Loucy (cell line): ENCODE measurements around the gene GXYLT2.
A peak's percentile ranks its signal among the peaks of the same experiment; 100 is the strongest.

ENCODE experiments used
- H2AFZ ChIP-seq: fragments of 200-600 bp; sonication (generic); 2 replicates; pipeline ENCODE4 v1.6.0; 2016; ENCODE audit warnings: antibody characterized with exemption, mild to moderate bottlenecking, low read length, moderate library complexity
- H3F3A ChIP-seq: fragments of 200-600 bp; 2 replicates; pipeline ENCODE4 v1.6.0; 2016; ENCODE audit warnings: antibody characterized with exemption, low read depth, mild to moderate bottlenecking
- H3K27me3 ChIP-seq: fragments of 200-600 bp; sonication (generic); 2 replicates; pipeline ENCODE4 v1.6.1; 2014; ENCODE audit warnings: low read length, mild to moderate bottlenecking; ENCODE audit not compliant: insufficient read depth, poor library complexity, severe bottlenecking
- H3K36me3 ChIP-seq: fragments of 200-600 bp; sonication (generic); 2 replicates; pipeline ENCODE4 v1.6.1; 2016; ENCODE audit warnings: low read length; ENCODE audit not compliant: insufficient read depth
- H3K4me1 ChIP-seq: fragments of 200-600 bp; sonication (generic); 2 replicates; pipeline ENCODE4 v1.5.1; 2014; ENCODE audit warnings: low read length, mild to moderate bottlenecking; ENCODE audit not compliant: insufficient read depth, poor library complexity, severe bottlenecking
- H3K4me2 ChIP-seq: fragments of 200-600 bp; sonication (generic); 2 replicates; pipeline ENCODE4 v1.6.0; 2014; ENCODE audit warnings: antibody characterized with exemption, low read length, low read depth, mild to moderate bottlenecking; ENCODE audit not compliant: poor library complexity, severe bottlenecking
- H3K4me3 ChIP-seq: fragments of 200-600 bp; sonication (generic); 2 replicates; pipeline ENCODE4 v1.5.1; 2014; ENCODE audit warnings: low read length, mild to moderate bottlenecking, mixed read lengths; ENCODE audit not compliant: poor library complexity, severe bottlenecking
- H3K79me2 ChIP-seq: fragments of 200-600 bp; sonication (generic); 2 replicates; pipeline ENCODE4 v1.6.1; 2014; ENCODE audit warnings: low read length; ENCODE audit not compliant: insufficient read depth
- H3K9ac ChIP-seq: fragments of 200-600 bp; sonication (generic); 2 replicates; pipeline ENCODE4 v1.6.0; 2014; ENCODE audit warnings: mild to moderate bottlenecking, low read depth, low read length, moderate library complexity; ENCODE audit not compliant: poor library complexity, severe bottlenecking
- H3K9me2 ChIP-seq: fragments of 200-600 bp; sonication (generic); replicated peaks from 2 replicates; pipeline ENCODE4 v1.6.1; 2016; ENCODE audit warnings: low read depth, low read length, mixed read lengths
- H3K9me3 ChIP-seq: fragments of 200-600 bp; sonication (generic); 2 replicates; pipeline ENCODE4 v1.6.1; 2014; ENCODE audit warnings: mild to moderate bottlenecking, antibody characterized with exemption, low read length, low read depth; ENCODE audit not compliant: insufficient read depth
- H4K20me1 ChIP-seq: fragments of 200-600 bp; sonication (generic); 2 replicates; pipeline ENCODE4 v1.6.0; 2014; ENCODE audit warnings: antibody characterized with exemption, low read length, mild to moderate bottlenecking; ENCODE audit not compliant: insufficient read depth, poor library complexity, severe bottlenecking
- CTCF ChIP-seq: fragments of 200-600 bp; sonication (generic); conservative IDR thresholded peaks from 2 replicates; pipeline ENCODE4 v1.5.1; 2014; ENCODE audit warnings: mild to moderate bottlenecking, antibody characterized with exemption, low read length
- EZH2phosphoT487 ChIP-seq: fragments of 200-600 bp; IDR thresholded peaks from 2 replicates; pipeline ENCODE4 v1.6.1; 2018; ENCODE audit warnings: antibody characterized with exemption, mild to moderate bottlenecking, moderate library complexity, borderline replicate concordance

GXYLT2 gene

GRCh38 chr3:72887705-72888545, at the start of gene GXYLT2:
TSS of gene GXYLT2 (plus strand) at chr3:72888046. CDS start at chr3:72888234, 188 bp downstream.
- Histone ChIP-seq H3K9me3 (no peaks in the 10 kb centered on the region), H3F3A (0 out of 2 replicates have a peak, but pooled peaks cover 4% of the 10 kb centered on the region), H4K20me1 (no peaks in the 10 kb centered on the region), H3K27me3 (no peaks in the 10 kb centered on the region), H3K4me1 (peaks cover 52% of the 10 kb centered on the region), H3K79me2 (no peaks in the 10 kb centered on the region), H3K9me2 (no peaks in the 10 kb centered on the region), H3K4me3 (peak within 1 kb of the TSS; percentile 78), H3K4me2 (peak within 1 kb of the TSS; percentile 94), H2AFZ (peak within 1 kb of the TSS; percentile 98), H3K36me3 (no peaks in the 10 kb centered on the region), H3K9ac (peak within 1 kb of the TSS; percentile 56)
- TF ChIP-seq EZH2phosphoT487: no peak
- no peak for TF ChIP-seq CTCF

- no peak overlapping the region for H2AFZ ChIP-seq
- peak overlapping the region; percentile 10 for H3K4me3 ChIP-seq
- peaks cover 4% of the 10 kb centered on the region for H3K79me2 ChIP-seq
- peak overlapping the region; percentile 55 for H3K4me2 ChIP-seq
- peak overlapping the region; percentile 30 for H3K9ac ChIP-seq
- peaks cover 31% of the 10 kb centered on the region for H3K4me1 ChIP-seq
- TF ChIP-seq CTCF (no peak), EZH2phosphoT487 (no peak)
- H3F3A ChIP-seq: no peaks in the 10 kb centered on the region
- H3K9me2 ChIP-seq: no peaks in the 10 kb centered on the region
- H3K36me3 ChIP-seq: peaks cover 36% of the 10 kb centered on the region
- H3K27me3 ChIP-seq: no peaks in the 10 kb centered on the region
- H4K20me1 ChIP-seq: peaks cover 6% of the 10 kb centered on the region
- H3K9me3 ChIP-seq: no peaks in the 10 kb centered on the region
Observed at GRCh38 chr3:72839057-72839456, 48.8 kb upstream of the GXYLT2 start.

GRCh38 chr3:72844436-72844993, 43.3 kb upstream of the GXYLT2 start:
- TF ChIP-seq CTCF (no peak), EZH2phosphoT487 (no peak)
- peaks cover 45% of the 10 kb centered on the region for H3K79me2 ChIP-seq
- H3F3A ChIP-seq: peaks cover 9% of the 10 kb centered on the region; the same call in 1 of the 2 replicates

More at GRCh38 chr3:72844436-72844993, 43.3 kb upstream of the GXYLT2 start:
- no peak overlapping the region for H3K9ac ChIP-seq
- peaks cover 52% of the 10 kb centered on the region for H3K4me1 ChIP-seq
- H2AFZ ChIP-seq: no peak overlapping the region
- no peaks in the 10 kb centered on the region for H3K27me3 ChIP-seq
- peaks cover 18% of the 10 kb centered on the region for H3K36me3 ChIP-seq
- peak overlapping the region; percentile 92 for H3K4me2 ChIP-seq
- H4K20me1 ChIP-seq: peaks cover 20% of the 10 kb centered on the region
- H3K9me2 ChIP-seq: no peaks in the 10 kb centered on the region
- no peaks in the 10 kb centered on the region for H3K9me3 ChIP-seq
- H3K4me3 ChIP-seq: peak overlapping the region; percentile 77
